Measurements from ENCODE around the gene C22orf42. TPM values are rescaled to one million over a fixed set of nuclear protein-coding genes. Genes with fewer than 3 reads are reported as not detected.
"Not testable (repeated sequence)": the region's sequence is repeated elsewhere in the genome, so short reads cannot be mapped to it uniquely, and the experiment has no call there.

Gene C22orf42
- total and polyA plus RNA-seq, 7 donors, result not detected

GRCh38 chr22:32199961-32200360 lies 40.9 kb upstream of the C22orf42 start:
- H3K27me3 ChIP-seq, result peaks cover 12 to 41% (median 22%) of the 10 kb centered on the region in 3 donors

GRCh38 chr22:32199341-32199740 lies 40.2 kb upstream of the C22orf42 start:
- DNase-seq, result no peak
- intact Hi-C loops (cut with DNase I), result no loop called here
- no peak overlapping the region for H3K27ac ChIP-seq
- WGBS, 2 donors, result 95% methylated on average over 6 of the region's 6 CpGs
- H3K36me3 ChIP-seq, result no peaks in the 10 kb centered on the region
- no peak overlapping the region for H3K4me3 ChIP-seq
- H3K27me3 ChIP-seq, result peaks cover 12 to 35% (median 22%) of the 10 kb centered on the region in 3 donors
- peaks cover 0 to 16% (median 7%) of the 10 kb centered on the region in 4 donors for H3K4me1 ChIP-seq
- TF ChIP-seq CTCF (IDR thresholded peaks at IDR 0.05) (no peak), POLR2A (IDR thresholded peaks at IDR 0.05) (no peak), EP300 (IDR thresholded peaks at IDR 0.05) (no peak), POLR2AphosphoS5 (IDR thresholded peaks at IDR 0.05) (no peak)
- H3K9me3 ChIP-seq, result no peaks in the 10 kb centered on the region

More at GRCh38 chr22:32199961-32200360, 40.9 kb upstream of the C22orf42 start:
- no peaks in the 10 kb centered on the region for H3K36me3 ChIP-seq
- DNase-seq, result no peak
- no peak overlapping the region for H3K27ac ChIP-seq
- intact Hi-C loops (cut with DNase I), result no loop called here
- TF ChIP-seq EP300 (IDR thresholded peaks at IDR 0.05), result no peak
- TF ChIP-seq POLR2A (IDR thresholded peaks at IDR 0.05), result no peak
- no peak for TF ChIP-seq POLR2AphosphoS5 (IDR thresholded peaks at IDR 0.05)
- no peak for TF ChIP-seq CTCF (IDR thresholded peaks at IDR 0.05)
- H3K4me1 ChIP-seq, result peaks cover 0 to 16% (median 7%) of the 10 kb centered on the region in 4 donors
- no peak overlapping the region for H3K4me3 ChIP-seq
- WGBS, 2 donors, result 87 to 89% methylated on average over 7 of the region's 7 CpGs
- no peaks in the 10 kb centered on the region for H3K9me3 ChIP-seq

GRCh38 chr22:32197553-32198226 lies 38.6 kb upstream of the C22orf42 start:
- intact Hi-C loops (cut with DNase I); H3K27ac ChIP-seq; H3K4me1 ChIP-seq; H3K36me3 ChIP-seq; DNase-seq; H3K4me3 ChIP-seq; H3K9me3 ChIP-seq: not testable (repeated sequence)
- 80 to 87% methylated on average over 5 of the region's 5 CpGs for WGBS, 2 donors
- peaks cover 0 to 18% (median 9%) of the 10 kb centered on the region in 3 donors for H3K27me3 ChIP-seq

- H3K27ac ChIP-seq; H3K4me1 ChIP-seq; H3K36me3 ChIP-seq; intact Hi-C loops (cut with DNase I); H3K27me3 ChIP-seq; DNase-seq; H3K9me3 ChIP-seq; H3K4me3 ChIP-seq: not testable (repeated sequence)
- WGBS, 2 donors, result 70 to 82% methylated on average over 3 of the region's 3 CpGs
These were observed 36.8 kb upstream of the C22orf42 start for GRCh38 chr22:32195900-32196299.

- DNase-seq; H3K27ac ChIP-seq; intact Hi-C loops (cut with DNase I); H3K9me3 ChIP-seq; H3K4me3 ChIP-seq; H3K27me3 ChIP-seq; H3K36me3 ChIP-seq; H3K4me1 ChIP-seq: not testable (repeated sequence)
- WGBS, 2 donors, result 86 to 91% methylated on average over 9 of the region's 9 CpGs
These were observed 34.2 kb upstream of the C22orf42 start for GRCh38 chr22:32193346-32193745.

- WGBS, 2 donors, result 82 to 89% methylated on average over 15 of the region's 15 CpGs
- H3K36me3 ChIP-seq; H3K27me3 ChIP-seq; H3K9me3 ChIP-seq; DNase-seq; intact Hi-C loops (cut with DNase I); H3K4me1 ChIP-seq; H3K4me3 ChIP-seq; H3K27ac ChIP-seq: not testable (repeated sequence)
These were observed 31.9 kb upstream of the C22orf42 start for GRCh38 chr22:32191021-32191420.

- intact Hi-C loops (cut with DNase I), result no loop called here
- 74 to 91% methylated on average over 3 of the region's 3 CpGs for WGBS, 2 donors
These were observed 26.7 kb upstream of the C22orf42 start for GRCh38 chr22:32185821-32186220.

More at GRCh38 chr22:32185821-32186220, 26.7 kb upstream of the C22orf42 start:
- no peaks in the 10 kb centered on the region for H3K36me3 ChIP-seq
- no peak for TF ChIP-seq POLR2AphosphoS5 (IDR thresholded peaks at IDR 0.05)
- TF ChIP-seq EP300 (IDR thresholded peaks at IDR 0.05), result no peak
- no peak for TF ChIP-seq POLR2A (IDR thresholded peaks at IDR 0.05)
- TF ChIP-seq CTCF (IDR thresholded peaks at IDR 0.05), result no peak
- no peaks in the 10 kb centered on the region for H3K4me1 ChIP-seq
- no peaks in the 10 kb centered on the region for H3K9me3 ChIP-seq
- no peak for DNase-seq
- no peak overlapping the region for H3K4me3 ChIP-seq
- H3K27me3 ChIP-seq, result no peaks in the 10 kb centered on the region
- H3K27ac ChIP-seq, result no peak overlapping the region

Measured in sigmoid colon (tissue), 7 donors.